Measurements from ENCODE around the gene CROCC2. TPM values are rescaled to one million over a fixed set of nuclear protein-coding genes. Genes with fewer than 3 reads are reported as not detected.

The CROCC2 gene
- polyA plus RNA-seq, 1 donor: 0.09 TPM

DNA sequence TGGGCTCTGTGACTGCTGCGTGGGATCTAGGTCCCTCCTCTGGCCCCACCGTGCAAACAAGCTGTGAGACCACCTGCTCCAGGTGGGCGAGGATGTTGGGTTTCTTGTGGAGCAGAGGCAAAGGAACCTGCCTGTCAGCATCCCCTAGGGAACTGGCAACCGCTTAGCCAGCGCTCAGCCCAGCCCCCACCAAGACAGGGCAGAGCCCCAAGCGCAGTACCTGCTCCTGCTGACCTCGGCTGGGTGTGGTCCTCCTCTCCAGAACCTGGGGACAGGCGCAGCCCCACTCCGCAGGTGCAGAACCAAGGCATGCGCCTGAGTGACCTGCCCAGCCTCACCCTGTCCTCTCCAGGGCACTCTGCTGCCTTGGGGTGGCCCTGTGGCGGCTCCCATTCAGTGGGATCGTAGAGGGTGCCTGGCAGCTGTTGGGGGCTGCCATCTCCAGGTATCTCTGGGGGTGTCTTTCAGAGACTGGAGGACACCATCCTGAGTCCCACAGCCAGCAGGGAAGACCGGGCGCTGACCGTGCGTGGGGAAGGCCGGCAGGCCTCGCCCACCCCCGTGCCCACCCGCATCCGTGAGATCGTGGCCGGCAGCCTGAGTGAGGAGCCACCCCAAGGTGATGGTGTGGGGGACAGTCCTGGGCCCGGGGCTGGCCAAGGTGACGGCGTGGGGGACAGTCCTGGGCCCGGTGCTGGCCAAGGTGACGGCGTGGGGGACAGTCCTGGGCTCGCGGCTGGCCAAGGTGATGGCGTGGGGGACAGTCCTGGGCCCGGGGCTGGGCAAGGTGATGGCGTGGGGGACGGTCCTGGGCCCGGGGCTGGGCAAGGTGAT is 12.3 kb downstream of the CROCC2 start:
- H3K27ac ChIP-seq (ENCODE audit: low read length): no peak overlapping the region
- H3K4me1 ChIP-seq (ENCODE audit: control insufficient read depth, insufficient read depth, low read length): peaks cover 10% of the 10 kb centered on the region
- H3K27me3 ChIP-seq (ENCODE audit: control insufficient read depth, insufficient read depth, low read length): peaks cover 22% of the 10 kb centered on the region
- peaks cover 2% of the 10 kb centered on the region for H3K9me3 ChIP-seq (ENCODE audit: control insufficient read depth, low read depth, low read length)
- no peak overlapping the region for H3K4me3 ChIP-seq (ENCODE audit: low read length)
- H3K36me3 ChIP-seq (ENCODE audit: control insufficient read depth, insufficient read depth, low read length): no peaks in the 10 kb centered on the region
- WGBS (ENCODE audit: insufficient coverage, low lambda C conversion rate): no CpG with 5 or more reads among the region's 36 CpGs
- no peak for DNase-seq

DNA sequence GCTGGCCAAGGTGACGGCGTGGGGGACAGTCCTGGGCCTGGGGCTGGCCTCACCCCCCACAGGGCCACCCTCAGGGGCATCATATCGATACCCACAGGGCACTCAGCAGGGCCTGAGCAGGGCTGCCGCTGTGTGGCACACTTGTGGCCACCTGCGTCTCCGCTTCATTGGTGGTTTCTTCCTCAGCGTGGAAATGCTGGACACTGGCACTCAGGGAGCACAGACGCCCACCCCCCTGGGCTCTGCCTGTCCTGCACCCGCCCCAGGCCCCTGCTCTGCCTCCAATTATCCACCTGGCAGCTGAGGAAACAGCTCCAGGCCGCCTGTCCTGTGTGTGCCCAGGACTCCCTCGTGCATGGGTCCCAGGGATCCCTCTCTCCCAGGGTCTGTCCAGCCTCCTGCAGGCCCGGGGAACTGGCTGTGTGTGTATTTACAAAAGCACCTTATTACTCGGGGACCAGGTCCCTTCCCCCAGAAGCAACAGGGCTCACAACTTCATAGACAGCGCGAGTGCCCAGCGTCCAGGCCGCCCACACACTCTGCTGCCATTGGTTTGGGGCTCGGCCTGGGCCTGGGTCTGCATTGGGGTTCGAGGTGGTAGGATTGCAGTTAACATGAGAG is 13.1 kb downstream of the CROCC2 start:
- H3K4me1 ChIP-seq (ENCODE audit: control insufficient read depth, insufficient read depth, low read length): peaks cover 10% of the 10 kb centered on the region
- H3K36me3 ChIP-seq (ENCODE audit: control insufficient read depth, insufficient read depth, low read length): no peaks in the 10 kb centered on the region
- H3K27ac ChIP-seq (ENCODE audit: low read length): no peak overlapping the region
- peaks cover 22% of the 10 kb centered on the region for H3K27me3 ChIP-seq (ENCODE audit: control insufficient read depth, insufficient read depth, low read length)
- H3K4me3 ChIP-seq (ENCODE audit: low read length): no peak overlapping the region
- no peak for DNase-seq
- H3K9me3 ChIP-seq (ENCODE audit: control insufficient read depth, low read depth, low read length): no peaks in the 10 kb centered on the region
- no CpG with 5 or more reads among the region's 19 CpGs for WGBS (ENCODE audit: insufficient coverage, low lambda C conversion rate)

DNA sequence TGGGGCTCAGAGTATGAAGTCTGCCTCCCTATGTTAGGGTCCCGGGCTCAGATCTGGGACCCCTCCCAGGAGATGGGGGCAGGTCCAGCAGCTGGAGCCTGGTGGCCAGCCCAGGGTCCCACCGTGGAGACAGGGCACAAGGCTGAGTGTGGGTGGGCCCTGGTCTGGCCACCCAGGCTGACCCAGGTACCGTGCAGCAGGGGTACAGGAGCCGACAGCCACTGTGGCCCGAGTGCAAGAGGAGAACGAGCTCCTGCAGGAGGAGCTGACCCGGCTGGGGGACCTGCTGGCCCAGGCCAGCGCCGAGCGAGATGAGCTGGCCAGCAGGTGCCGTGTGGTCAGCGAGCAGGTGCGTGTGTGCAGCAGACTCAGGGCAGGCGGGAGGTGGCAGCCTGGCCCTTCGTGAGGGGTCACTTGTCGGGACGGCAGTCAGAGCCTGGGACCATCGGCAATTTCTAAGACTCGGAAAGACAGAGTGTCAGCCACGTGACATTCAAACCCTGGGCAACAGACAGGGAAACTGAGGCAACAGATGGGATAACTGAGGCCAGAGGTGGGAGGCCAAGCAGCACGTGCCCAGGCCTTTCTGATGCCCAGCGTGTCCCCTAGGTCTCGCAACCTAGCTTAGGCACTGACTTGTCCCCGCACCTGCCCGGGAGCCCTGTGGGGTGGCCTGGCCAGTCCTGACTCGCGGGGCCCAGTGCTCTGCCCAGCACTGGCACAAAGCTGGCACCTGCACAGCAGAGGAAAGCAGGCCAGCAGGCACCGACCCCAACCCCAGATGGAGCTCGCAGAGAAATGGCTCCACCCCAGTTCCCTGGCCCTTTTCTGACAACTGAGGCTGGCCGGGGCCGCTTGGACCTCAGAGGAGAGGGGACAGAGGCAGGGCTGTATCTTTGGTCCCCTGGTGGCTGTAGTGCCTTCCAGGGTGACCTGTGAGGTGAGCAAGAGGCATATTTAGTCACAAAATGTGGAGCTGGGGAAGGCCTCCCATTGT is 13.9 kb downstream of the CROCC2 start:
- WGBS (ENCODE audit: insufficient coverage, low lambda C conversion rate): no CpG with 5 or more reads among the region's 31 CpGs
- DNase-seq: no peak
- no peak overlapping the region for H3K27ac ChIP-seq (ENCODE audit: low read length)

DNA sequence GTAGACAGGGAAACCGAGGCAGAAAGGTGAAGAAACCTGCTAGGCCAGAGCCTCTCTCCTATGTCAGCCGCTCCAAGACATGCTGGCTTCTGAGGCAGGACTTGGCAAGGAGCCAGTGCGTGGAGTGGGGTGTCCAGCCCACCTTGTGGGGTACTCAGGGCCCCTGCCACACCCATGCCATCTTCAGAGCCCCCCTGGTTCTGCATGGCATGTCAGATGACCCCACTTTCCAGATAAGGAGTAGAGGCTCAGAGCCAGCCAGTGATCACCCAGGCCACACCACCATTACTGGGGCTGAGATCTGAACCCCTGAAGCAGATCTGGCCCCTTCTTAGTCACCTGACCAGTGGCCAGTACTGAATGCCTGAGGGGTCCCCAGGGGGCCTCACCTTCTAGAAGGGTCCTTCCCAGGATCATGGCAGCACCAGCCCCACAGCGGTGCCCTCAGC is 14.7 kb downstream of the CROCC2 start:
- Histone ChIP-seq H3K36me3 (ENCODE audit: control insufficient read depth, insufficient read depth, low read length) (no peaks in the 10 kb centered on the region), H3K4me3 (ENCODE audit: low read length) (no peak overlapping the region), H3K9me3 (ENCODE audit: control insufficient read depth, low read depth, low read length) (no peaks in the 10 kb centered on the region), H3K27ac (ENCODE audit: low read length) (no peak overlapping the region), H3K27me3 (ENCODE audit: control insufficient read depth, insufficient read depth, low read length) (peaks cover 9% of the 10 kb centered on the region), H3K4me1 (ENCODE audit: control insufficient read depth, insufficient read depth, low read length) (peaks cover 10% of the 10 kb centered on the region)
- no peak for DNase-seq
- WGBS (ENCODE audit: insufficient coverage, low lambda C conversion rate): no CpG with 5 or more reads among the region's 4 CpGs

More for the DNA sequence above, 13.9 kb downstream of the CROCC2 start:
- H3K9me3 ChIP-seq (ENCODE audit: control insufficient read depth, low read depth, low read length): no peaks in the 10 kb centered on the region
- peaks cover 10% of the 10 kb centered on the region for H3K4me1 ChIP-seq (ENCODE audit: control insufficient read depth, insufficient read depth, low read length)
- H3K4me3 ChIP-seq (ENCODE audit: low read length): no peak overlapping the region
- peaks cover 16% of the 10 kb centered on the region for H3K27me3 ChIP-seq (ENCODE audit: control insufficient read depth, insufficient read depth, low read length)
- H3K36me3 ChIP-seq (ENCODE audit: control insufficient read depth, insufficient read depth, low read length): no peaks in the 10 kb centered on the region

DNA sequence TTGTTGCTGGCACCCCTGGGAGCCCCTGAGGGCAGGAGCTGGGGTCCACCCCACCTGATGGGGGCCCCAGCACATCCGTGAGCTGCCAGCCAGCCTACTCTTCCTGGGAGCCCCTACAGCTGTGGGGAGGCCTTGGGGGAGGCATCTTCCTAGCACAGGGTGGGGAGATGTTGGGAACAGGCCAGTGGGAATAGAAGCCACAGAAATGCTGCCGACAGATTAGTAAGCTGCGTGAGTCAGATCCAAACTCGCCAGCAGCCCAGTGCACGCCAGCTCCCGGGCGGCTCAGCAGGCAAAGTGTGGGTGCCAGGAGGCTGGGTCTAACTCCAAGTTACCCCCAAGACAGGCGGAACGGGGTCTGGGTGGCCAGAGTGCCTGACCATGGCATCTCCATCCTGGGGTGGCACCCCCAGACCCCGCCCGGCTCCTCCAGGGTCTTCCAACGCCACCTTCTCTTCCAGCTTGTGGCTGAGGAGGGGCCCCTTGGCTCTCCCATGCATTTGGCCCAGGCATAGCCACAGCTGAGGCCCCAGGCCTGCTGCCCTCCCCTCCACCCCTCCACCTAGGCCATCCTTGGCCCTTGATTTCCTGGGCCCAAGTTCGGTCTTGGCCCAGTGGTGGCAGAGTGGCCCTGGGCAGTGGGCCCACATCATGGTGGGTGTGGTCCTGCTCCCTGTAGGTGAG is 15.3 kb downstream of the CROCC2 start:
- H3K36me3 ChIP-seq (ENCODE audit: control insufficient read depth, insufficient read depth, low read length): no peaks in the 10 kb centered on the region
- no peak overlapping the region for H3K27ac ChIP-seq (ENCODE audit: low read length)
- WGBS (ENCODE audit: insufficient coverage, low lambda C conversion rate): no CpG with 5 or more reads among the region's 13 CpGs
- no peak overlapping the region for H3K4me3 ChIP-seq (ENCODE audit: low read length)
- no peak for DNase-seq
- peaks cover 10% of the 10 kb centered on the region for H3K4me1 ChIP-seq (ENCODE audit: control insufficient read depth, insufficient read depth, low read length)
- H3K27me3 ChIP-seq (ENCODE audit: control insufficient read depth, insufficient read depth, low read length): peaks cover 6% of the 10 kb centered on the region
- H3K9me3 ChIP-seq (ENCODE audit: control insufficient read depth, low read depth, low read length): no peaks in the 10 kb centered on the region

DNA sequence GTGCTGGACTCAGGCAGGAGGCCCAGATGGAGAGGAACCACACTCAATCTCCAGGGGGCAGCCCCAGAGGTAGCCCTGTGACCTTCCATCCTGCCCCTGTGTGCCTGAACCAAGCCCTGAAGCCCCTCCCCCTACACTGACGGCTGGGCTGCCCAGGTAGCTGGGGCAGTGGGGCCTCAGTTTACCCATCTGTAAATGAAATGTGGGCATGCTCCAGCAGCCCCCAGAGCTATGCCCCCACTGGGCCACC is 15.8 kb downstream of the CROCC2 start:
- peaks cover 5% of the 10 kb centered on the region for H3K4me1 ChIP-seq (ENCODE audit: control insufficient read depth, insufficient read depth, low read length)
- H3K27me3 ChIP-seq (ENCODE audit: control insufficient read depth, insufficient read depth, low read length): peaks cover 1% of the 10 kb centered on the region
- no peaks in the 10 kb centered on the region for H3K36me3 ChIP-seq (ENCODE audit: control insufficient read depth, insufficient read depth, low read length)
- H3K9me3 ChIP-seq (ENCODE audit: control insufficient read depth, low read depth, low read length): no peaks in the 10 kb centered on the region
- no CpG with 5 or more reads among the region's 1 CpG for WGBS (ENCODE audit: insufficient coverage, low lambda C conversion rate)
- no peak for DNase-seq
- H3K27ac ChIP-seq (ENCODE audit: low read length): no peak overlapping the region
- no peak overlapping the region for H3K4me3 ChIP-seq (ENCODE audit: low read length)

DNA sequence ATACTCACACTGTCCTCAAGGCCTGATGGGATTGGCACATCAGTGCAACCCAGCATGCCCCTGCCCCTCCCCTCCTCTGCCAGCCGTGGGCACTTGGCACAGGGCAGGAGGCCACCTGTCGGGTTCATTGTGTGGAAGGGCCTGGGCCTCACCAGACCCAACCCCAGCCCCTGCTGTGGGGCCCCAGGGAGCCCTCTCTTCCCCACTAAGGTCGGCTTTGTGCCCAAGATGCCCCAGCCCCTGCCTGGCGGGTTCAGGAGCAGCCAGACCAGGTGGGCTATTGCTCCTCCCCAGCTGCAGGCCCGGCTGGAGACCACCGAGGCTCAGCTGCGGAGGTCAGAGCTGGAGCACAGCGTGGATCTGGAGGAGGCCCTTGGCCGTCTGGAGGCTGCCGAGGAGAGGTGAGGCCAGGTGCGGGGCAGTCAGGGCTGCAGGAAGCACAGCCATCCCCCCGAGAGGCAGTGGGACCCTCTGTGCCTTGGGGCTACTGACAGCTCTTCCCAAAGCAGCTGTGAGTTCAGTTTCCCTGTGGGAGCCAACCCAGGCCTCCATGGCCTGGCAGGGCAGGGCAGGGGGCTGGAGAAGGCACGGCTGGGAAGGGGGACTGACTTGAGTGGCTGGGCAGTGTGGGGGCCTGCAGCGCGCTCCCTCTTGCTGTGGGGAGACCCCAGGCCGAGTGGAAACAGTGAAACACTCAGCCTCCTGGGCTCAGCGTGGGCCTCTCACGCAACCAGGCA is 16.3 kb downstream of the CROCC2 start:
- DNase-seq: no peak
- Histone ChIP-seq H3K9me3 (ENCODE audit: control insufficient read depth, low read depth, low read length) (no peaks in the 10 kb centered on the region), H3K27me3 (ENCODE audit: control insufficient read depth, insufficient read depth, low read length) (no peaks in the 10 kb centered on the region), H3K4me3 (ENCODE audit: low read length) (no peak overlapping the region), H3K36me3 (ENCODE audit: control insufficient read depth, insufficient read depth, low read length) (no peaks in the 10 kb centered on the region), H3K27ac (ENCODE audit: low read length) (no peak overlapping the region), H3K4me1 (ENCODE audit: control insufficient read depth, insufficient read depth, low read length) (peaks cover under 1% of the 10 kb centered on the region)
- no CpG with 5 or more reads among the region's 18 CpGs for WGBS (ENCODE audit: insufficient coverage, low lambda C conversion rate)

DNA sequence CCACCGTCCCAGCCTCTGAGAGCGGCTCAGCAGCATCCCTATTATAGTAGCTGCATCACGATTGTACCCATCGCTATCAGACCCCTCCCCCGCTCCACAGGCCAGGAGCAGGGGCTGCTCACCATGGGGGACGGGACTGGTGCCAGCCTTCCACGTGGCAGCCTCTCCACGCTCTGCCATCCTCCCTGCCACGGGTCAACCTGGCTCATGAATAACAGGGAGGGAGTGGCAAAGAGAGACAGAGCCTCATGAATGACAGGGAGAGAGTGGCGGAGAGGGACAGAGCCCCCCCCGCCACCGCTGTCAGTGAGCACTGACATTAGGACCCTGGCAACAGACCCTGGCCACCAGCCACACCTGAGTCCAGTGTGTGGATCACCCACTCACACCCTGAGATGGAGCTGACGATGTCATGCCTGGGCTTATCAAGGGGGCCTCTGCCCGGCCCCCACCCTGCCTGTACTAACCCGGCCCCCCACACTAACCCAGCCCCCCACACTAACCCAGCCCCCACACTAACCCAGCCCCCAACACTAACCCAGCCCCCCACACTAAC is 16.9 kb downstream of the CROCC2 start:
- no CpG with 5 or more reads among the region's 15 CpGs for WGBS (ENCODE audit: insufficient coverage, low lambda C conversion rate)
- no peaks in the 10 kb centered on the region for H3K36me3 ChIP-seq (ENCODE audit: control insufficient read depth, insufficient read depth, low read length)
- H3K4me3 ChIP-seq (ENCODE audit: low read length): no peak overlapping the region
- no peak for DNase-seq
- no peaks in the 10 kb centered on the region for H3K9me3 ChIP-seq (ENCODE audit: control insufficient read depth, low read depth, low read length)
- H3K4me1 ChIP-seq (ENCODE audit: control insufficient read depth, insufficient read depth, low read length): no peaks in the 10 kb centered on the region
- no peak overlapping the region for H3K27ac ChIP-seq (ENCODE audit: low read length)
- no peaks in the 10 kb centered on the region for H3K27me3 ChIP-seq (ENCODE audit: control insufficient read depth, insufficient read depth, low read length)

DNA sequence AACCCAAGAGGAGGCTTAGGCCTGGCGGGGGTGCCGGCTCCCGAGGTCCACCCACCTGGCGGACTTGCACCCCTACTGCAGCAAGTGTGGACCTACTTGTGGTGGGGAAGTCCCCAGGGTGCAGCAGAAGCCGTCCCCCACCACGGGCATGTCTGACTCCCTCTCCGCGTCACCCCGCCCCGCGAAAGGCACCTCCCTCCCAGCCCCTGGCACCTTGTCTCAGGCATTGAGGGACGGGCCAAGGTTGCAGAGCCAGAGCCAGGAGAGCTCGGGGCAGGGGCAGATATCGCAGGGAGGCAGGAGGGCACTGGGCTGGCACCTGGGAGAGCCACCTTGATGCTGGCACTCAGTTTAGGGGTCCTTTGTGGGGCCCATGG is 19.0 kb downstream of the CROCC2 start:
- no peaks in the 10 kb centered on the region for H3K9me3 ChIP-seq (ENCODE audit: control insufficient read depth, low read depth, low read length)
- WGBS (ENCODE audit: insufficient coverage, low lambda C conversion rate): no CpG with 5 or more reads among the region's 14 CpGs
- no peak overlapping the region for H3K27ac ChIP-seq (ENCODE audit: low read length)
- H3K36me3 ChIP-seq (ENCODE audit: control insufficient read depth, insufficient read depth, low read length): no peaks in the 10 kb centered on the region
- H3K27me3 ChIP-seq (ENCODE audit: control insufficient read depth, insufficient read depth, low read length): no peaks in the 10 kb centered on the region
- no peaks in the 10 kb centered on the region for H3K4me1 ChIP-seq (ENCODE audit: control insufficient read depth, insufficient read depth, low read length)
- H3K4me3 ChIP-seq (ENCODE audit: low read length): no peak overlapping the region
- no peak for DNase-seq

Data from large intestine (tissue), 3 donors.